Measurements from ENCODE around the gene LRRC14B.

LRRC14B gene

DNA sequence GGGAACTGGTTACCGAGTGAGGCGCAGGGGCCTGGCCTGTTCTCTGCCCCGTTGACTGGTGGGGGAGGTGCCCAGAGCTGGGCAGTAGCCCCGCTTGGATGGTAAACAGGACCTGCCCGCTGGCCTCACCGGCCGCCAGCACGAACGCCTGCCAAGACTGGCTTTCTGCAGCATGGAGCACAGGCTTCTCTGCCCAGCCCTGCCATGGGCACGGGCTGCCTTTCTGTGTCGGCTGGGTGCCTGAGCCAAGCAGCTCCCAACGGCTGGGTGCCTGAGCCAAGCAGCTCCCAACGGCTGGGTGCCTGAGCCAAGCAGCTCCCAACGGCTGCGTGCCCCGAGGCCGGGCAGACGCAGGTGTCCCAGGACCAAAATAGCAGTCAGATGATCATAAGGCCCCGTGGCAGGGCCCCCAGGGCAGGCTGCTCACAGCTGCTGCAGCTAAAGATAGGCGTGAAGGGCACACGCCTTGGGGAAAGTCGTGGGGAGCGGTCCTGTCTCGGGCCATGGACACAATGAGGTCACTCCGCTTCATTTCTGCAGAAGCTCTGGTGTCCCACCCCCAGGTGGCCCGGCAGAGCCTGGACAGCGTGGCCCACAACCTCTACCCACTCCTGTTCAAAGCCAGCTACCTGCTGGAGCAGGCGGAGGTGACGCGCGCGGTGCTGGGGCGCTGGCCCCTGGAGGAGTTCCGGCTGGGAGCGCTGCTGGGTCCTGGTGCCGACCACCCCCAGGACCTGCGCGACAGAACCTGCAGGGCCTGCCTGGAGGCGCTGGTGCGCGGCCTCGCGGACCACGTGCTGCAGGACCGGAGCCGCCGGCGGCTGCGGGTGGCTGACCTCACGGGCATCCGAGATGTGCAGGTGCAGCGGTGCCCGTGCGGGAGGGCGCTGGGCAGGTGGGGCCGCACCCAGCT lies at the start of gene LRRC14B:
TSS of gene LRRC14B (plus strand) at position 460 of the 913 bp plus-strand sequence. CDS start at position 504, 44 bp downstream.
- DNase-seq (ENCODE audit: low read depth, low spot score) = no peak

DNA sequence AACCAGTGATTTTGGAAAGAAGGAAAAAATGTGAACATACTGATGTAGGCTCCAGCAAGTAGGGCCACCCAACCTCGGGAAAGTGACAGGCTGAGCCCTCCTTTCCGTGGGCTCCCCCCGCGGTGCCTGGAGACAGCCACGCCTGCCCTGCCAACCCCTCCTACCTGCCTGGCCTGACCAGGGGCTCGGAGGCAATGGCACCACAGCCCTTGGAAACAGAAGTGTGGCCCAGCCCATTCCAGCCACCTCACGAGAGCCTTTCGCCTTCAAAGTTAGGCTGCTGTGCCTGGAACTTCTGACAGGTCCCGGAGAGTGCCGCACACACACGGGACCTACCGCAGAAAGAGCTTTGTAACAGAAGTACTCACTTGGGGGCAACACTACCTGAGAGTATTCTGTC lies 49.5 kb upstream of the LRRC14B start:
- no peak for DNase-seq (ENCODE audit: low read depth, low spot score)

DNA sequence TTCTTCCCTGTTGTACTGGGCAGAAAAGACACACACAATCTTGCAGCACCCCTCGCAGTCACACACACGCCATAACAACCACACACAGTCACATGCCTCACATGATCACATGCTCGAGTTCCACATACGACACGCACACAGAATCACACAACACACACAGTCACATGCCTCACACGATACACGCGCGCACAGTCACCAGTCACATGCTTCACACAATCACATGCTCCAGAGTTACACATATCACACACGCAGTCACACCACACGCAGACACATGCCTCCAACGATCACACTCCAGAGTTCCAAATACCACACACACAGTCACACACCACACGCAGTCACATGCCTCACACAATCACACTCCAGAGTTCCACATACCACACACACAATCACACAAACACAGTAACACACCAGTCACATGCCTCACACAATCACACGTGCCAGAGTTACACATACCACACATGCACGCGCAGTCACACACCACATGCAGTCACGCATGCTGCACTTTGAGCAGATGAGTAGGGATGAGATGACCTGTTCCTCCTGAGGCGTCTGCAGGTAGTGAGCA lies 49.0 kb upstream of the LRRC14B start:
- DNase-seq (ENCODE audit: low read depth, low spot score) = no peak

DNA sequence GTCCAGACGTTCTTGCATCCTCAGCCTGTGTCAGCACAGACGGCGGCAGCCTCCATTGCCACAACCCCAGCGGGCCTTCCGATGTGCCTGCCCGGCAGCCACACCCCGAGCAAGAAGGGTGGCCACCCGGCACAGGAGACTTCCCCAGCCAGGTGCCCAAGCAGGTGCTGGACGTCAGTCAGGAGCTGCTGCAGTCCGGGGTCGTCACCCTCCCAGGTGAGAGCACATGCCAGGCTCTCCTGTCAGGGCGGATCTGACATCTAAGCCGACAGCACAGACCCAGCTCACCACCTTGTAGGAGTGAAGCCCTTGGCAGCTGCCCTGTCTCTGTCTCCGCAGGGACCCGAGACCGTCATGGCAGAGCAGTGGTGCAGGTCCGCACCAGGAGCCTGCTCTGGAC lies 48.3 kb upstream of the LRRC14B start:
- DNase-seq (ENCODE audit: low read depth, low spot score) = no peak

DNA sequence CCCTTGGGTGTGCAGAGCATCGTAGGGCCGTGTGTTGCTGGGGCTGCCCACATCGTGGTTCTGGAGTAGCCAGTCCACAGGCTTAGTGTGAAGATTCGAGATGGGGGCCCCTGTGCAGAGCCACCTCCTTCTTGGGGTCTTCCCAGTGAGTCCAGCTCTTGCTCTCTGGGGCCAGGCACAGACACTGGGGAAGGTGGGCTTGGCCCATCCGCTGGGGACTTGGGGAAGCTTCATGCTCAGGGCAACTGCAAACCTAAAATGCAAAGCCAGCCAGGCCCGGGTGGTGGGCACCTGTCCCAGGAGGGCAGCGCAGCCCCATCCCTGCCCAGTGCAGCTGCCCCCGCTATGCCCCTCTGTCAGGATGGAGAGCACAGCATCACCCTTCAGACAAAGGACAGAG lies 46.4 kb upstream of the LRRC14B start:
- DNase-seq (ENCODE audit: low read depth, low spot score) = no peak

DNA sequence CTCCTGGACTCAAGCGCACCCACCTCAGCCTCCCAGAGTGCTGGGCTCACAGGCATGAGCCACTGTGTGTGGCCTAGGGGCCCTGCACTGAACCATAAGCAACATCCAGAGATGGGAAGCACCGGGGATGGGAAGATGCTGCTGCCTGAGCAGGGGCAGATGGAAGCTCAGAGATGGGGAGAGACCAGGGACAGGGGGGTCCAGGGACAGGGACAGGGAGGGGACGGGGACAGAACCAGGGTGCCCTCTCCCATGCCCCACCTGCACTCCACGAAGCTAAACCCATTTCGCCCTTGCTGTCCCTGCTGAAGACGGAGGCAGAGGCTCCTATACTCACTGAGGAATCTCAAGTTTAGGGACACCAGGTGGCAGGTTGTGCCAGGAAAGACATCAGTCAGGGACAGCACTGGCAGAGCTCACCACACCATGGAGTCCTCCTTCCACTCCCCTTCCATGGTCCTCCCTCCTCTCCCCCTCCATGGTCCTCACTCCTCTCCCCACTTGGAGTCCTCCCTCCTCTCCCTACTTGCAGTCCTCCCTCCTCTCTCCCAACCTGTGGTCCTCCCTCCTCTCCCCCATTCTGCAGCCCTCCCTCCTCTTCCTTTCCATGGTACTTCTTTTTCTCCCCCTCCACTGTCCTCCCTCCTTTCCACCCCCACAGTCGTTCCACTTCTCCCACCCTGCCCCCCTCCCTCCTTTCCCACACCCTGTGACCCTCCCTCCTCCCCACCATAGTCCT lies 45.5 kb upstream of the LRRC14B start:
- no peak for DNase-seq (ENCODE audit: low read depth, low spot score)

DNA sequence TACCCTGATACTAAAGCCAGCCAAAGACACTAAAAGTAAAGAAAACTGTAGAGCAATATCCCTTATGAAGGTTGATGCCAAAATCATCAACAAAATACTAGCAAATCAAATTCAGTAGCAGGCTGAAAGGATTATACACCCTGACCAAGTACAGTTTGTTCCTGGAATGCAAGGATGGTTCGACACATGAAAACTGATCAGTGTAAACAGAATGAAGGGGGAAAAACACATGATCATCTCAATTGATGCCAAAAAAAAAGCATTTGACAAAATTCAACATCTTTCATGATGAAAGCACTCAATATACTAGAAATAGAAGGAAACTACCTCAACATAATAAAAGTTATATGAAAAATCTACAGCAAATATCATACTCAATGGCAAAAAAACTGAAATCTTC lies 43.5 kb upstream of the LRRC14B start:
- no peak for DNase-seq (ENCODE audit: low read depth, low spot score)

DNA sequence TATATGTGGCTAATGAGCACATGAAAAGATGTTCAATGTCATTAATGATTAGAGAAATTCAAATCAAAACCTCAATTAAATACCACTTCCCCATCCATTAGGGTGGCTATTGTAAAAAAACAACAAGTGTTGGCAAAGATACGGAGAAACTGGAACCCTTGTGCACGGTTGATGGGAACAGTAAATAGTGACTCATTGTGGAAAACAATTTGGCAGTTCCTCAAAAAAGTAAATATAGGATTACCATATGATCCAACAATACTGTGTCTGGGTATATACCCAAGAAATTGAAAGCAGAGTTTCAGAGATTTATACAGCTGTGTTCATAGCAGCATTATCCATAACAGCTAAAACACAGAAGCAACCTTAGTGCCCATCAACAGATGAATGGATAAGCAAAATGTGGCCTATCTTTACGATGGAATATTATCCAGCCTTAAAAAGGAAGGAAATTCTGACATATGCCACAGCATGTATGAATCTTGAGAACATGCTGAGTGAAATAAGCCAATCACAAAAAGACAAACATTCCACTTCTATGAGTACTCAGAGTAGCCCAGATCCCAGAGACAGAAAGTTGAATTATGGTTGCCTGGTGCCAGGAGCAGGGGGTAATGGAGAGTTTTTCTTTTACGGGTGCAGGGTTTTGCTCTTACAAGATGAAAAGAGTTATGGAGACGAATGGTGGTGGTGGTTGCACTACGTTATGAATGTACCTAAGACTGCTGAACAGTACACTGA lies 41.4 kb upstream of the LRRC14B start:
- no peak for DNase-seq (ENCODE audit: low read depth, low spot score)

DNA sequence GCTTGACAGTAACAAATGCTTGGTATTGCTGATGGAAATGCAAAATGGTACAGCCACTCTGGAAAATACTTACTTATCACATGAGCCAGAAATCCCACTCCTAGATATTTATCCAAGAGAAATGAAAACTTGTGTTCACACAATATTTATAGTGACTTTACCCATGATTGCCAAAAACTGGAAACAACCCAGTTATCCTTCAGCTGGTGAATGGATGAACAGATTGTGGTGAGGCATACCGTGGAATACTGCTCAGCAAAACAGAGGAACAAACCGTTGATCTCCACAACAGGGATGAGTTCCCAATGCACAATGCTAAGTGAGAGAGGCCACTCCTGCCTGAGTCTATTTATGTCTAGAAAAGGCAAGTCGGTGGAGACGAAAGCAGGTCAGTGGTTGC lies 40.5 kb upstream of the LRRC14B start:
- DNase-seq (ENCODE audit: low read depth, low spot score) = no peak

DNA sequence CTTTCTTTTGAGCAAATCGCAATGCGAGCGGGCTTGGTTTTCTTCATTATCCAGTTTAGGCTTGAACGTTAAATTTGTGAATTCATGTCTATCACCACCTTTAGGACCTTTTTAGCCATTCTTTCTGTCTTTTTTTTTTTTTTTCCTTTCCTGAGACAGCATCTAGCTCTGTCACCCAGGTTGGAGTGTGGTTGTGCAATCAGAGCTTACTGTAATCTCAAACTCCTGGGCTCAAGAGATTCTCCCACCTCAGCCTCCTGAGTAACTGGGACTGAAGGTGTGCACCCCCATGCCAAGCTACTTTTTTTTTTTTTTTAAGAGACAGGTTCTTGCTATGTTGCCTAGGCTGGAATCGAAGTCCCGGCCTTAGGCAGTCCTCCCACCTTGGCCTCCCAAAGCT lies 39.2 kb upstream of the LRRC14B start:
- no peak for DNase-seq (ENCODE audit: low read depth, low spot score)

DNA sequence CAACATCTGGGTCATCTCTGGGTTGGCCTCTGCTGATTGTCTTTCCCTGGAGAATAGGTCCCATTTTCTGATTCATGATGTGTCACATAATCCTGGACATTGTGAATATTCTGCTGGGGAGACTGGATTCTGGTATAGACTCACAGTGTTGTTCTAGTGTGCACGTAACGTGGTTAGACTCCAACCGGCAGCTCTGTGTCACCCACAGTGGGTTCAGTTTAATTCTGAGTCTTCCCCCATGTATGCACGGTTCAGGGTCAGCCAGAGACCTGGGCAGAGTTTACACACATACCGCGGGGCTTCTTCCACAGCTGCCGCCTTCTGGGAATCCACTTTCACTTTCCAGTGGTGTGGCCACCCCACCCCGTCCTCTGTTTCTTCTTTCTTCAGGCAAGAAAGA lies 38.0 kb upstream of the LRRC14B start:
- DNase-seq (ENCODE audit: low read depth, low spot score) = no peak

DNA sequence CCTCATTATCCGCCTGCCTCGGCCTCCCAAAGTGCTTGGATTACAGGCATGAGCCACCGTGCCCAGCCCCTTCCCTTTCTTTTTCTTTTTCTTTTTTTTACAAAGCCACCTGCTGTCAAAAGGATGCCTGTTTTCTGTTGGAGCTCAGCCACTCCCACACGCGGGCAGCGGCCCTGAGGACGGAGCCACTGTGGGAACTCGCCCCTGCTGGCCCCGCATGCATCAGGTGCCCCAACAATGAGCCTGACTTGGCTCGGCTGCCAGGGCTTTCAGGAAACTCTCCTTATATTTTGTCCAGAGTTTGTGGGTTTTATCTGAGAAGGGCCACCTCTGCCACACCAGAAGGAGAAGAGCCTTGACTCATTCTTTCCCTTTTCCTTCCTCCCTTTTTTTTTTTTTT lies 37.1 kb upstream of the LRRC14B start:
- no peak for DNase-seq (ENCODE audit: low read depth, low spot score)

DNA sequence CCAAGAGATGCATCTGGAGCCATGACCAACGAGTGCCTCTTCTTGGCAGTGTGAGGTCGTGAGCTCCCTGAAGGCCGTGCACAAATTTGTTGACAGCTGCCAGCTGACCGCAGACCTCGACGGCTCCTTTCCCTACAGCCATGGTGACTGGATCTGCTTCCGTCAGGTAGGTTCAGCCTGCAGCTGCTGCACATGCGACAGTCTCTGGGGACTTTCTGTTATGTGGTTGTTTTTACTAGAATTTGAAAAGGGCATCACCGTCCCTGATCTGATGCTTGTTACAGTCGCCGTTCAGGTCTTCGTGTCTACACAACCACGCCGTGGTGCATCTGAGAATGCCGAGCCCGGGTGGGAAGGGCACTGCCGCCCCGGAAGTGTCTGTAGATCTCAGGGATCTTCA lies 36.5 kb upstream of the LRRC14B start:
- no peak for DNase-seq (ENCODE audit: low read depth, low spot score)

DNA sequence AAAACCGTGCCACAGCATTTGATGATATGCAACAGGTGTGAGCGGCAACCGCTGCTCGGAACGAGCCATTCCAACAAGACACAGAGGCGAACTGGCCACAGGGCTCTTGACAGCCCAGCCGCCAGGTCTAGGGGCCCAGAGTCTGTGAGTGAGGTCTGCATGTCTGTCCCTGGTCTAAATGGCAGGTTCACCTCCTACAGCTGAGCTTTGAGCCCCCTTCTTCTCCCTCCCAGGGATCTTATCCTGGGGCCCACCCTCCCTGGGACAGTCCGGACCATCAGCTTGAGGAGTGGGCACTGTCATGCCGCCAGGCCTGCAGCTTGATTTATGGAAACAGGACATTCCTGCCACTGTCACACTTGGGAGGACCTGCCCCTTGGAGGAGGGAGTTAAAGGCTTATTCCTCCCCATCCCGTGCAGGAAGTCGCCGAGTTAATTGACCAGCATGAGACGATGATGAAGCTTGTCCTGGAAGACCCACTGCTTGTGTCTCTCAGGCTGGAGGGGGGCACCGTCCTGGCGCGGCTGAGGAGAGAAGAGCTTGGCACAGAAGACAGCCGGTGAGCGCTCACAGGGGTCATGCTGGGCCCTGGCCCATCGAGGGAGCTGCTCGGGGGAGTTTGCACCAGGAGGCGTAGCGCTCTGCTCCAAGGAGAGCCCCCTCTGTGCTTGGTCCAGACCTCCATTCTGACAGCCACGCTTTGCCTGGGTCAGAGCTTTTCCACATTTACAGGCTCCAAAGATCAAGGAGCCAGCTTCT lies 35.5 kb upstream of the LRRC14B start:
- DNase-seq (ENCODE audit: low read depth, low spot score) = no peak

DNA sequence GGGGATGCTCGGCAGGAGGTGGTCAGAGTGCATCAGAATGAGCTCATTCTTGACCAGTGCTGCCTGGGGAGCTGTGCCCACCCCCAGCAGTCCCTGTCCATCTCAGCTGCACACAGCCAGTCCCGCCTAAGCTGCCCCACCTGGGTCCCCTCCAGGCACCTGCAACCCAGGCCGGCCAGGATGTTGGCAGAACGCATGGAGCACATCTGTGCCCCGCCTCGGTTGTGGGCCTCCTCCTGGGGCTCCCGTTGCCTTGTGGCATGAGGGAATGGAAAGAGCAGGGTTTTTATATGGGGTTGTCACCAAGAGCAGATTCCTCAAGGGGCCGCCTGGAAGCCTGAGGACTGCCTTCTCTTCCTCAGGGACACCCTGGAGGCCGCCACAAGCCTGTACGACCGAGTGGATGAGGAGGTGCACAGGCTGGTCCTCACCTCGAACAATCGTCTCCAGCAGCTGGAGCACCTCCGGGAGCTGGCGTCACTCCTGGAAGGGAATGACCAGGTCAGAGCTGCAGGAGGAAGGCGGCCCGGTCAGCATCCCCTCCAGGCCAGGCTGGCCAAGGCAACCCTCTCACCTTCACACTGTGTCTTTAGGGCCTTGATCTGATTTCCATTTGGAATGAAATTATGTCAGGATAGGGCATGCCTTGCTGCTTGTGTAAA lies 34.8 kb upstream of the LRRC14B start:
- no peak for DNase-seq (ENCODE audit: low read depth, low spot score)

DNA sequence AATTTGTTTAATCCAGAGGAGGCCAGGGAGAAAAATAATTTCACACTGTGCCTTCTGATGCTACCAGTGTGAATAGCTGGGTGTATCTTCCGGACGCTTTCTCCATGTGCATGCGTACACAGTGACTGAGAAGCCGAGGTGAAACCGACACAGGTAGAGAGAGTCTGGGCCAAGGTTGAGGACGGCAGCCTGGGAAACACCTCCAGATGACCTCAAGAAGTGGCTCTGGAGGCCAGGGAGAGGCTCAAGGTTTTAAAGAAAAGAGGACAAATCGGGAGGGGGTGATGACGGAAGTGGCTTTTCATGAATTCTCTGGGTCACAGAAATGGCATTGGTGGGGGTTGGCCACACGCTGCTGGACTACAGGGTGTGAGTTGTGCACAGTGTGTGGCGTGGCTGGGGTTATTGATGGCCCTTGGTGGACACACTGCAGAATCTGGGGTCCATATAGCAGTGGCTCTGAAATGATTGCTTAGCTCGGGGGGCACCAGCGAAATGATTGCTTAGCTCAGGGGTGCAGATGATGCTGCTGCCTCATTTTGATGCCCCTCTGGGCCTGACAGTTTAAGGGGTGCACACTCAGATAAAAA lies 34.1 kb upstream of the LRRC14B start:
- no peak for DNase-seq (ENCODE audit: low read depth, low spot score)

DNA sequence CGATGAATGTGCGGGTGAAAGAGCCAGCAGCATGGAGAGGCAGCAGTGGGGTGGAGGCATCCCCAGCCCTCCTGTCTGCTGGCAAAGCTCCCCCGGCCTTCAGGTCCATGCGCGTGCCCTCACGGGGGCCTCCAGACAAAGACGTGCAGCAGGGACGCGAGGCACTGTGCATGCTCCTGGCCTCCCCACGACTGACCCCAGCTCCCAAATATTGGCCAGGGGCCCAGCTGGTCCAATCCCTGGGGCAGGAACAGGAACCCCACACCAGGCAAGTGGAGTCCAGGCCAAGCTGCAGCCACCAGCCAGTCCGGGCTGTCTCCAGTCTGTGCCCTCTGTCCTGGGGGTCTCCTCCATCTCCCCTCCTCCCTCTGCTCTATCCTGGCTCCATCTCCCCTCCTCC lies 33.5 kb upstream of the LRRC14B start:
- no peak for DNase-seq (ENCODE audit: low read depth, low spot score)

DNA sequence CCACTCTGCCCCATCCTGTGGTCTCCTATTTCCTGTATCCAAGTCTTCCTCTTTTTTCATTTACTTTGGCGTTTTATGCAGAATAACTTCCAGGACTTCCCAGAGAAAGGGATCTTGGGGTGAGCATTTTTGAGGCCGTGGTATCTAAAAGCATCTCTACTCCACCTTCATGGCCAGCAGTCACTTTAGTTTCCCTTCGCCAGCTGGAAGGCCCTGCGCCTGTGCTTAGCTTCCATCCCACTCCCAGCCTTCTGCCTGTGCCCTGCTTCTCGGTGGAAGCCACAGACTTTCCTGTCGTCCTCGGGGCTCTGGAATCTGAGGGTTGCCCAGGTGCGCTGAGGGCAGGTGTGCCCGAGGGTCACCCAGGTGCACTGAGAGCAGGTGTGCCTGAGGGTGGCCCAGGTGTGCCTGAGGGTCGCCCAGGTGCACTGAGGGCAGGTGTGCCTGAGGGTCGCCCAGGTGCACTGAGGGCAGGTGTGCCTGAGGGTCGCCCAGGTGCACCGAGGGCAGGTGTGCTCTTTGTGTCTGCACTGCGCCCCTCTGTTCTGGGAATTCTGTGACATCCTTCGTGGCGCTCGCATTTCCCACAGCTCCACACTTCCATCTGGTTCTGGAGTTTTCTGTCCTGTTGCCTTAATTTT lies 32.4 kb upstream of the LRRC14B start:
- no peak for DNase-seq (ENCODE audit: low read depth, low spot score)

DNA sequence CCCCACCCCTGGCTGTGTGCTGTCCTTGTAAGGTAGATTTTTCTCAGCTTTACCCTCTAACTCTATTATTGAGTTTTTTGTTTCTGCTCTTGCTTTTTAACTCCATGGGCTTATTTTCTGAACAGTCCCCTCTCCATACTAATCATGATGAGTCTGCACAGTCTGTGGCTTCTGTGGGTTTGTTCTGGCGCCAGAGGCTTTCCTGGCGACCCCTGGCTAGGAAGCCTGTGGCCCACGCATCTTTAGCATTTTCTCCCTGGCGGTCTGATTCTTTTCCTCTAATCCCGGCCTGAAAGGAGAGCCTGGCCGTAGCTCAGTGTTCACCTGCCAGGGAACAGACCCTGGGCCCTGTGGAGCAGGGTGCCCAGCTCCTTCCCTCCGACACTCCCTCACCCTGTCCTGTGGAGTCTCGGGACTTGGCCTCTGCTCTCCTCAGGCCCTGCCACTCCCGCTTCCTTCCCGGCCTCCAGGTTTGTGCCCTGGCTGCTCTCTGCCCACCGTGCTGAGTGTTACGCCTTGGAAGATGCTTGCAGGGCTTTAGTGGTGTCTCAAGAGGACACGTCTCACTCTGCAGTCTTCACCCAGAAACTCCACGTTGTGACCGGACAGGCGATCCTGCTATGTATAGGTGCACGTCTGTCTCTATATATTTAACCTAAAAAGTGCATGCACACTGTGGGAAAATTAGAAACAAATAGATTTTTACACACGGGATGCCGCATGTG lies 31.7 kb upstream of the LRRC14B start:
- no peak for DNase-seq (ENCODE audit: low read depth, low spot score)
